Measurements from ENCODE around the gene MUL1.

MUL1 gene

GRCh38 chr1:20470194-20470593 lies 37.8 kb downstream of the MUL1 start:
- no peak for DNase-seq (ENCODE audit: low spot score)

- no peak for DNase-seq (ENCODE audit: low spot score)
Observed at GRCh38 chr1:20469406-20470076, 38.4 kb downstream of the MUL1 start.

- DNase-seq (ENCODE audit: low spot score): no peak
Observed at GRCh38 chr1:20466273-20466672, 41.7 kb downstream of the MUL1 start.

GRCh38 chr1:20465187-20465586 lies 42.8 kb downstream of the MUL1 start:
- no peak for DNase-seq (ENCODE audit: low spot score)

- DNase-seq (ENCODE audit: low spot score): no peak
Observed at GRCh38 chr1:20463502-20463901, 44.4 kb downstream of the MUL1 start.

GRCh38 chr1:20462397-20462796 lies 45.6 kb downstream of the MUL1 start:
- DNase-seq (ENCODE audit: low spot score): no peak

GRCh38 chr1:20458717-20459116 lies 49.2 kb downstream of the MUL1 start:
- no peak for DNase-seq (ENCODE audit: low spot score)

GRCh38 chr1:20454004-20454403 lies 53.9 kb downstream of the MUL1 start:
- DNase-seq (ENCODE audit: low spot score): no peak

- DNase-seq (ENCODE audit: low spot score): no peak
Observed at GRCh38 chr1:20449735-20450311, 58.1 kb downstream of the MUL1 start.
